ENCODE measurements around the gene RNF180. TPM values are rescaled to one million over a fixed set of nuclear protein-coding genes. Genes with fewer than 3 reads are reported as not detected.

The RNF180 gene
- total RNA-seq, 6 experiments from 2014 or later, result not detected

DNA sequence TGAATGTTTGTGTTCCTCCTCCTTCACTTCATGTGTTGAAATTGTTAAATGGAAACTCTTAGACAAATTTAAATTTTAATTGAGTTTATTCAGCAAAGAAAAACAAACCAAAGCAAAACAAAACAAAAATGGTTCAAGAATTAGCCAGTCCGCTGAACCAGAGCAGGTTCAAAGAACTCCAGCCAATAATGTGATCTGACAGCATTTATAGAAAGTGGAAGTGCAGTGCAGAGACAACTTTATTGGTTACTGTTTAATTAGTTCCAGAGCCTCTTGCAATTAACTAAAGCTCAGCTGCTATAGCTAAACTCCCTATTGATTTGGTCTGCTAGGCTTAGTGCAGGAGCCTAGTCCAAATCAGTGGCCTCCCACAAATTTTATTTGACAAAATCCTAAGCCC, 132.9 kb downstream of the RNF180 start:
- Mint-ChIP-seq H3K27ac (no peak overlapping the region), H3K4me3 (no peak overlapping the region), H3K4me1 (ENCODE audit: low read depth) (no peaks in the 10 kb centered on the region), H3K36me3 (ENCODE audit: low read depth) (no peaks in the 10 kb centered on the region), H3K9me3 (peaks cover 15% of the 10 kb centered on the region), H3K27me3 (ENCODE audit: insufficient read depth) (no peaks in the 10 kb centered on the region)
- TF ChIP-seq, protein P1, sequence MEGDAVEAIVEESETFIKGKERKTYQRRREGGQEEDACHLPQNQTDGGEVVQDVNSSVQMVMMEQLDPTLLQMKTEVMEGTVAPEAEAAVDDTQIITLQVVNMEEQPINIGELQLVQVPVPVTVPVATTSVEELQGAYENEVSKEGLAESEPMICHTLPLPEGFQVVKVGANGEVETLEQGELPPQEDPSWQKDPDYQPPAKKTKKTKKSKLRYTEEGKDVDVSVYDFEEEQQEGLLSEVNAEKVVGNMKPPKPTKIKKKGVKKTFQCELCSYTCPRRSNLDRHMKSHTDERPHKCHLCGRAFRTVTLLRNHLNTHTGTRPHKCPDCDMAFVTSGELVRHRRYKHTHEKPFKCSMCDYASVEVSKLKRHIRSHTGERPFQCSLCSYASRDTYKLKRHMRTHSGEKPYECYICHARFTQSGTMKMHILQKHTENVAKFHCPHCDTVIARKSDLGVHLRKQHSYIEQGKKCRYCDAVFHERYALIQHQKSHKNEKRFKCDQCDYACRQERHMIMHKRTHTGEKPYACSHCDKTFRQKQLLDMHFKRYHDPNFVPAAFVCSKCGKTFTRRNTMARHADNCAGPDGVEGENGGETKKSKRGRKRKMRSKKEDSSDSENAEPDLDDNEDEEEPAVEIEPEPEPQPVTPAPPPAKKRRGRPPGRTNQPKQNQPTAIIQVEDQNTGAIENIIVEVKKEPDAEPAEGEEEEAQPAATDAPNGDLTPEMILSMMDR (IDR thresholded peaks at IDR 0.05), result no peak
- no peak for DNase-seq

DNA sequence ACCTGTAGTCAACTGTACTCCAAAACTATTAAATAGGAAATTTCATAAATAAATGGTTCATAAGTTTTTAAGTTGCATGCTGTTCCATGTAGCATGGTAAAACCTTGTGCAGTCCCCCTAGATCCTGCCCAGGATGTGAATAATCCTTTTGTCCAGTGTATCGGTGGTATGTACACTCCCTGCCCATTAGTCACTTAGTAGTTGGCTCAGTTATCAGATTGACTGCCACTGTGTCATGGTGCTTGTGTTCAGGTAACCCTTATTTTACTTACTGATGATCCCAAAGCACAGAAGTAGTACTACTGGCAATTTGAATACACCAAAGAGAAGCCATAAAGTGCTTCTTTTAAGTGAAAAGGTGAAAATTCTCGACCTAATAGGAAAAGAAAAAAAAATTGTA, 134.2 kb downstream of the RNF180 start:
- no peak overlapping the region for H3K27ac Mint-ChIP-seq
- TF ChIP-seq, protein P1 (IDR thresholded peaks at IDR 0.05), result no peak
- no peak overlapping the region for H3K4me3 Mint-ChIP-seq
- DNase-seq, result no peak
- H3K4me1 Mint-ChIP-seq (ENCODE audit: low read depth), result no peaks in the 10 kb centered on the region
- H3K36me3 Mint-ChIP-seq (ENCODE audit: low read depth), result no peaks in the 10 kb centered on the region
- no peaks in the 10 kb centered on the region for H3K27me3 Mint-ChIP-seq (ENCODE audit: insufficient read depth)
- peaks cover 15% of the 10 kb centered on the region for H3K9me3 Mint-ChIP-seq

DNA sequence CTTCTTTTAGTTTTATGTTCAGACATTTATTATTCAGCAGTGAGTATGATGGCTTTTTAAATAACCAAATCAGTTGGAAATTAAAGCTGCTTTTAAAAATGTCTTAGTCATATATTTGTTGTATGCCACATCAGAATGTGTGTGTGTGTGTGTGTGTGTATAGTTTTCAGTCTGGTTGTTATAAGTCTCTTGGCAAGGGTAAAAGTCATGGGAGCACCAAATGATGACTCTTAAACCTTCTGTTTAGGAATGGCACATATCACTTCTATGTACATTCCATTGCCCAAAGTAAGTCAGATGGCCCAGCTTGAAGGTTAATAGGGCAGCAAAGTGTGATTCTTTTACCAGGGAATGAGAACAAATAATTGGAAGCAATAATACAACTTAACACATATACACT, 135.9 kb downstream of the RNF180 start:
- Mint-ChIP-seq H3K36me3 (ENCODE audit: low read depth) (no peaks in the 10 kb centered on the region), H3K4me1 (ENCODE audit: low read depth) (no peaks in the 10 kb centered on the region), H3K27me3 (ENCODE audit: insufficient read depth) (no peaks in the 10 kb centered on the region), H3K27ac (no peak overlapping the region), H3K4me3 (no peak overlapping the region), H3K9me3 (peaks cover 15% of the 10 kb centered on the region)
- DNase-seq, result no peak
- TF ChIP-seq, protein P1 (IDR thresholded peaks at IDR 0.05), result no peak

DNA sequence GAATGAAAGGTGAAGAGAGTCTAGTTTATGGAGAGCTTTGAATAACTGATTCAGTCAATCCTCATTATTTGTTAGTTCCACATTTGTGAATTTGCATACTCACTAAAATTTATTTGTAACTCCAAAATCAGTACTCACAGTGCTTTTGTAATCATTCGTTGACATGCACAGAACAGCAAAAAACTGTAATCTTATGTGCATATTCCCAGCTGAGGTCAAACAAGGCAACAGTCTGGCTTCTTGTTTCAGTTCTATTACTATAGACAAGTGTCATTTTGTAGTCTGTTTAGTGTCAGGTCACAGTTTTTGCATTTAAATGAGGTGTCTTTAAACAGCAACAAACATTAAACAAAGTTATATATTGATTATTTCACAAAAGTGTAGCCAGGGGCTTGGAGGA, 142.5 kb downstream of the RNF180 start:
- Mint-ChIP-seq H3K27me3 (ENCODE audit: insufficient read depth) (no peaks in the 10 kb centered on the region), H3K4me1 (ENCODE audit: low read depth) (no peaks in the 10 kb centered on the region), H3K4me3 (no peak overlapping the region), H3K9me3 (peaks cover 9% of the 10 kb centered on the region), H3K27ac (no peak overlapping the region), H3K36me3 (ENCODE audit: low read depth) (no peaks in the 10 kb centered on the region)
- TF ChIP-seq, protein P1 (IDR thresholded peaks at IDR 0.05), result no peak
- no peak for DNase-seq

DNA sequence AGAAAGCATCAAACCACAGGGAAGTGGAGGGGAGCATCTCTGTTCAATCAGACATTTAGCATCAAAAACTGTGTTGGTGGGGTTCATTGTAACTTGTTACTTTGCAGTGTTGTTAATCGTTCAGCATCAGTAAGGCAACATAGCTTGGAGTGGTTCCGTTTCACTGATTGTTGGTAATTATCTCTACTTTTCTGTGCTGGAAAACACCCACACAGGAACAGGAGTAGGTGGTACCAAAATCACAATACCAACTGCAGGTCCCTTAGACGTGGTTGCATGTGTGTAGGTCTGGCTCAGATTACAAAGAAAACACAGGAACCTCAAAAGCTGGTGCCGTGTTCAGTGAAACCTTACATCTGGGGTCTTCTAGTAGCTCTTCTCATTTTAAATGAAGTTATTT, 146.8 kb downstream of the RNF180 start:
- Mint-ChIP-seq H3K36me3 (ENCODE audit: low read depth) (no peaks in the 10 kb centered on the region), H3K27me3 (ENCODE audit: insufficient read depth) (no peaks in the 10 kb centered on the region), H3K27ac (no peak overlapping the region), H3K4me1 (ENCODE audit: low read depth) (no peaks in the 10 kb centered on the region), H3K9me3 (peaks cover 11% of the 10 kb centered on the region), H3K4me3 (no peak overlapping the region)
- TF ChIP-seq, protein P1 (IDR thresholded peaks at IDR 0.05), result no peak
- DNase-seq, result no peak

DNA sequence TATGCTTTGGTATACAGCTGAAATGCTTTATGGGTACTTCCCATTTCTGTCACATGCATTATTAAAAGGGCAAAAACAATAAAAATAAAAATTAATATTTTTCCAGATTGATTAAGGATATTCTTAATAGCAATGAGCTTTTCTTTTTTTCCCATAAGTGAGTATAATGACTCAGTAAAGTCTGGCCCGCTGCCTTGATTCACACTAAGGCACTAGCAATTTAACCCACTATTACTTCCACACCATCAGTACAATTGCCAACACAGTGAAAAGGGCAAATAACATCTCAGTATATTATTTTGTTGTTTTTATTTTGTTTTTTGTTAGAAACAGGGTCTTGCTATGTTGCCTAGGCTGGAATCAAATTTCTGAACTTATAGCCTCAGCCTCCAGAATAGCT, 150.1 kb downstream of the RNF180 start:
- Mint-ChIP-seq H3K27ac (no peak overlapping the region), H3K9me3 (peaks cover 16% of the 10 kb centered on the region), H3K36me3 (ENCODE audit: low read depth) (no peaks in the 10 kb centered on the region), H3K4me1 (ENCODE audit: low read depth) (no peaks in the 10 kb centered on the region), H3K27me3 (ENCODE audit: insufficient read depth) (no peaks in the 10 kb centered on the region), H3K4me3 (no peak overlapping the region)
- no peak for DNase-seq
- TF ChIP-seq, protein P1 (IDR thresholded peaks at IDR 0.05), result no peak

All from HFFc6 (cell line).